ENCODE measurements around the gene MRGPRD. TPM values are rescaled to one million over a fixed set of nuclear protein-coding genes. Genes with fewer than 3 reads are reported as not detected.
"Not testable (repeated sequence)": the region's sequence is repeated elsewhere in the genome, so short reads cannot be mapped to it uniquely, and the experiment has no call there.

The MRGPRD gene
- polyA plus RNA-seq, 4 donors = not detected

GRCh38 chr11:68973706-68974105, 7.1 kb downstream of the MRGPRD start:
- DNase-seq (ENCODE audit: low read depth in 4 of 4, low spot score in 3 of 4) = not testable (repeated sequence)

GRCh38 chr11:68973219-68973618, 7.6 kb downstream of the MRGPRD start:
- no peak for DNase-seq (ENCODE audit: low read depth in 4 of 4, low spot score in 3 of 4)

GRCh38 chr11:68970921-68971636, 9.7 kb downstream of the MRGPRD start:
- no peak for DNase-seq (ENCODE audit: low read depth in 4 of 4, low spot score in 3 of 4)

GRCh38 chr11:68969386-68969785, 11.4 kb downstream of the MRGPRD start:
- DNase-seq (ENCODE audit: low read depth in 4 of 4, low spot score in 3 of 4) = no peak

GRCh38 chr11:68968306-68969250, 12.2 kb downstream of the MRGPRD start:
- no peak for DNase-seq (ENCODE audit: low read depth in 4 of 4, low spot score in 3 of 4)

GRCh38 chr11:68966894-68967780, 13.6 kb downstream of the MRGPRD start:
- no peak for DNase-seq (ENCODE audit: low read depth in 4 of 4, low spot score in 3 of 4)

- no peak for DNase-seq (ENCODE audit: low read depth in 4 of 4, low spot score in 3 of 4)
These were observed 14.6 kb downstream of the MRGPRD start for GRCh38 chr11:68965901-68966853.

GRCh38 chr11:68963779-68964178, 17.0 kb downstream of the MRGPRD start:
- no peak for DNase-seq (ENCODE audit: low read depth in 4 of 4, low spot score in 3 of 4)

- no peak for DNase-seq (ENCODE audit: low read depth in 4 of 4, low spot score in 3 of 4)
These were observed 18.1 kb downstream of the MRGPRD start for GRCh38 chr11:68962527-68963250.

- DNase-seq (ENCODE audit: low read depth in 4 of 4, low spot score in 3 of 4) = no peak
These were observed 19.5 kb downstream of the MRGPRD start for GRCh38 chr11:68961245-68961644.

GRCh38 chr11:68960294-68961071, 20.3 kb downstream of the MRGPRD start:
- no peak for DNase-seq (ENCODE audit: low read depth in 4 of 4, low spot score in 3 of 4)

GRCh38 chr11:68959465-68960293, 21.1 kb downstream of the MRGPRD start:
- DNase-seq (ENCODE audit: low read depth in 4 of 4, low spot score in 3 of 4) = no peak

- no peak for DNase-seq (ENCODE audit: low read depth in 4 of 4, low spot score in 3 of 4)
These were observed 22.6 kb downstream of the MRGPRD start for GRCh38 chr11:68958211-68958610.

- no peak for DNase-seq (ENCODE audit: low read depth in 4 of 4, low spot score in 3 of 4)
These were observed 24.1 kb downstream of the MRGPRD start for GRCh38 chr11:68956547-68957254.

- DNase-seq (ENCODE audit: low read depth in 4 of 4, low spot score in 3 of 4) = no peak
These were observed 24.6 kb downstream of the MRGPRD start for GRCh38 chr11:68956142-68956541.

GRCh38 chr11:68955607-68955958, 25.2 kb downstream of the MRGPRD start:
- DNase-seq (ENCODE audit: low read depth in 4 of 4, low spot score in 3 of 4) = no peak
